WTC11 (cell line): ENCODE measurements around the gene ZCCHC7. TPM values are rescaled to one million over a fixed set of nuclear protein-coding genes. Genes with fewer than 3 reads are reported as not detected.

Source experiments
- NFATC4 ChIP-seq: fragments of 250-450 bp; sonication (Bioruptor Pico); IDR thresholded peaks from 2 replicates; pipeline ENCODE4 v1.9.0; 2021; ENCODE audit warnings: mild to moderate bottlenecking
- ZBTB21 ChIP-seq: sonication (generic); formaldehyde crosslinking; IDR thresholded peaks from 2 replicates; pipeline ENCODE4 v1.8.1; 2023; ENCODE audit warnings: mild to moderate bottlenecking, missing genetic modification reagents, borderline replicate concordance
- ZNF121 ChIP-seq: sonication (generic); formaldehyde crosslinking; IDR thresholded peaks from 2 replicates; pipeline ENCODE4 v1.8.0; 2023; ENCODE audit warnings: missing genetic modification reagents
- total RNA-seq: library from RNA; stranded (reverse); gene quantifications from 3 replicates; pipeline ENCODE4 v1.2.3, GENCODE V29; 2021
- TF ChIP-seq, protein P1 (sequence below): sonication (generic); formaldehyde crosslinking; IDR thresholded peaks from 2 replicates; pipeline ENCODE4 v1.8.1; 2023; ENCODE audit warnings: mild to moderate bottlenecking, missing genetic modification reagents
- TF ChIP-seq, protein P2 (sequence below): sonication (generic); formaldehyde crosslinking; IDR thresholded peaks from 2 replicates; pipeline ENCODE4 v1.8.1; 2023; ENCODE audit warnings: mild to moderate bottlenecking, missing genetic modification reagents, moderate library complexity
- TF ChIP-seq, protein P3 (sequence below): fragments of 250-450 bp; sonication (Bioruptor Pico); IDR thresholded peaks from 2 replicates; pipeline ENCODE4 v1.8.0; 2021; ENCODE audit warnings: mild to moderate bottlenecking

Gene ZCCHC7
- total RNA-seq, 1 experiment from 2014 or later = 30.1 TPM

DNA sequence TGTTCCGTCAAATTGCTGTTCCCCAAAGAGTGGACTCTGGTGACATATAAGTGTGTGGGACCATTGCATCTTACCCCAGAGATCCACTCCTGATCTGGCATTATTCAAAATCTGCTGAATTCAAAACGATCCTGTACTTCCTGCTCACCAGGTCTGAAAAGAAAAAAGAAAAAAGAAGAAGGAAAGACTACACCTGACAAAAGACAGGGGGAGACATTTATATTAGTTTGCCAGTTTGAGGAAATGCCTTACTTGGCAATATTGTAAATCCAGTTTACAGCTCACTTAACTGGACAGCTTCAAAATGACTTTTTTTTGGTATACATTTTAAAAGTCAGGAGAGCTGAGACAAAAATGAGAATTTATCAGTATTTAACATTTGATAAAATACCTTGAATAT lies 287.1 kb downstream of the ZCCHC7 start (continued):
- TF ChIP-seq, protein P1, sequence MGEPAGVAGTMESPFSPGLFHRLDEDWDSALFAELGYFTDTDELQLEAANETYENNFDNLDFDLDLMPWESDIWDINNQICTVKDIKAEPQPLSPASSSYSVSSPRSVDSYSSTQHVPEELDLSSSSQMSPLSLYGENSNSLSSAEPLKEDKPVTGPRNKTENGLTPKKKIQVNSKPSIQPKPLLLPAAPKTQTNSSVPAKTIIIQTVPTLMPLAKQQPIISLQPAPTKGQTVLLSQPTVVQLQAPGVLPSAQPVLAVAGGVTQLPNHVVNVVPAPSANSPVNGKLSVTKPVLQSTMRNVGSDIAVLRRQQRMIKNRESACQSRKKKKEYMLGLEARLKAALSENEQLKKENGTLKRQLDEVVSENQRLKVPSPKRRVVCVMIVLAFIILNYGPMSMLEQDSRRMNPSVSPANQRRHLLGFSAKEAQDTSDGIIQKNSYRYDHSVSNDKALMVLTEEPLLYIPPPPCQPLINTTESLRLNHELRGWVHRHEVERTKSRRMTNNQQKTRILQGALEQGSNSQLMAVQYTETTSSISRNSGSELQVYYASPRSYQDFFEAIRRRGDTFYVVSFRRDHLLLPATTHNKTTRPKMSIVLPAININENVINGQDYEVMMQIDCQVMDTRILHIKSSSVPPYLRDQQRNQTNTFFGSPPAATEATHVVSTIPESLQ (CRISPR knock-in tag) = no peak
- no peak for TF ChIP-seq ZBTB21 (CRISPR knock-in tag)
- no peak for TF ChIP-seq ZNF121
- TF ChIP-seq, protein P2, sequence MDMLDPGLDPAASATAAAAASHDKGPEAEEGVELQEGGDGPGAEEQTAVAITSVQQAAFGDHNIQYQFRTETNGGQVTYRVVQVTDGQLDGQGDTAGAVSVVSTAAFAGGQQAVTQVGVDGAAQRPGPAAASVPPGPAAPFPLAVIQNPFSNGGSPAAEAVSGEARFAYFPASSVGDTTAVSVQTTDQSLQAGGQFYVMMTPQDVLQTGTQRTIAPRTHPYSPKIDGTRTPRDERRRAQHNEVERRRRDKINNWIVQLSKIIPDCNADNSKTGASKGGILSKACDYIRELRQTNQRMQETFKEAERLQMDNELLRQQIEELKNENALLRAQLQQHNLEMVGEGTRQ = no peak
- TF ChIP-seq, protein P3, sequence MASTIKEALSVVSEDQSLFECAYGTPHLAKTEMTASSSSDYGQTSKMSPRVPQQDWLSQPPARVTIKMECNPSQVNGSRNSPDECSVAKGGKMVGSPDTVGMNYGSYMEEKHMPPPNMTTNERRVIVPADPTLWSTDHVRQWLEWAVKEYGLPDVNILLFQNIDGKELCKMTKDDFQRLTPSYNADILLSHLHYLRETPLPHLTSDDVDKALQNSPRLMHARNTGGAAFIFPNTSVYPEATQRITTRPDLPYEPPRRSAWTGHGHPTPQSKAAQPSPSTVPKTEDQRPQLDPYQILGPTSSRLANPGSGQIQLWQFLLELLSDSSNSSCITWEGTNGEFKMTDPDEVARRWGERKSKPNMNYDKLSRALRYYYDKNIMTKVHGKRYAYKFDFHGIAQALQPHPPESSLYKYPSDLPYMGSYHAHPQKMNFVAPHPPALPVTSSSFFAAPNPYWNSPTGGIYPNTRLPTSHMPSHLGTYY (CRISPR knock-in tag) = no peak
- TF ChIP-seq NFATC4 (CRISPR knock-in tag) = no peak
- TF ChIP-seq, all 79 proteins: peak for 0

Other genes with a start within 250 kb of the ZCCHC7 start
- 3.5 to 6.6 TPM (median 4.4 TPM) in 3 replicates for gene PAX5, start 86.3 kb upstream of the ZCCHC7 start, total RNA-seq